H1 (cell line): ENCODE measurements around the gene SKIC3. TPM values are rescaled to one million over a fixed set of nuclear protein-coding genes. Genes with fewer than 3 reads are reported as not detected.

Source experiments
- EZH2 ChIP-seq: fragments of 200-600 bp; sonication (generic); IDR thresholded peaks from 2 replicates; pipeline ENCODE4 v1.7.1; 2012; ENCODE audit warnings: low read depth, mild to moderate bottlenecking, moderate library complexity, low read length, inconsistent platforms; ENCODE audit not compliant: severe bottlenecking
- NRF1 ChIP-seq: IDR thresholded peaks from 2 replicates; pipeline ENCODE4 v1.6.1; 2011; ENCODE audit warnings: mild to moderate bottlenecking, low read depth, low read length, improper control_type of control experiment
- polyA plus RNA-seq, 7 experiments: library from polyadenylated mRNA; depleted of rRNA in 3 of 7; stranded (reverse) in 5 of 7; unstranded in 2 of 7; fragments of >200 nt in 5 of 7; fragments of 200-250 nt in 2 of 7; gene quantifications; 1 replicate in 5 of 7; 2 replicates in 1 of 7; 4 replicates in 1 of 7; pipeline versions ENCODE4 v1.2.1 to v1.2.3, GENCODE V29; 2011 to 2013; ENCODE audit warnings: missing spikeins in 2 of 7, mixed read lengths in 2 of 7
- total RNA-seq: library from RNA; stranded (reverse); fragmentation: NEBNext Ultra II Directional; extraction: Animal tissue kit (Norgen Biotek cat#: 25700); gene quantifications from 2 replicates; pipeline ENCODE4 v1.2.1, GENCODE V29; 2021
- TF ChIP-seq, protein P1 (sequence below): IDR thresholded peaks from 2 replicates; pipeline ENCODE4 v1.6.1; 2012; ENCODE audit warnings: low read length, inconsistent platforms
- TF ChIP-seq, protein P2 (sequence below): fragments of 300-600 bp; sonication (generic); IDR thresholded peaks from 2 replicates; pipeline ENCODE4 v1.7.1; 2012; ENCODE audit warnings: low read length, moderate library complexity, mild to moderate bottlenecking, inconsistent platforms; ENCODE audit not compliant: insufficient replicate concordance

The SKIC3 gene
- total and polyA plus RNA-seq, 2 of the 8 experiments (the other 6 are each of a cell fraction or from before 2014, with no cell fraction given) = 13.7 to 53.7 TPM

DNA sequence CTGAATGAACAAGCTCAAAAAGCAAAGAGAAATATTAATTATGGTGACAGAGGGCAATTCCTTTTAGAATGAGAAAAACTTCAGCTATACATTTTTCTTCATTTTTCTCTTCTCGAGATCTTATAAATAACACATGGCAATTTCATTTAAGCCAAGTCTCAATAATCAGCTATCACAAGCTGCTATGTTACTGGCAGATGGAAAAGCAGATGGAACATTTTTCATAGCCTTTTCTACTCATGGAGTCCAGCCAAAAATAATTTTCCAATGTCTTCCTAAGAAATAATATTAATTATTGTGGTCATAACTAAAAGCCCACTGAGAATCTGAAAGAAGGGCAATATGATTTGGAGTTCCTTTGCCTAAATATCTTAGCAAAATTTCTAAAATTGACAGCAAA, 35.6 kb downstream of the SKIC3 start (continued):
- TF ChIP-seq NRF1 = no peak
- TF ChIP-seq EZH2 = no peak
- TF ChIP-seq, protein P1, sequence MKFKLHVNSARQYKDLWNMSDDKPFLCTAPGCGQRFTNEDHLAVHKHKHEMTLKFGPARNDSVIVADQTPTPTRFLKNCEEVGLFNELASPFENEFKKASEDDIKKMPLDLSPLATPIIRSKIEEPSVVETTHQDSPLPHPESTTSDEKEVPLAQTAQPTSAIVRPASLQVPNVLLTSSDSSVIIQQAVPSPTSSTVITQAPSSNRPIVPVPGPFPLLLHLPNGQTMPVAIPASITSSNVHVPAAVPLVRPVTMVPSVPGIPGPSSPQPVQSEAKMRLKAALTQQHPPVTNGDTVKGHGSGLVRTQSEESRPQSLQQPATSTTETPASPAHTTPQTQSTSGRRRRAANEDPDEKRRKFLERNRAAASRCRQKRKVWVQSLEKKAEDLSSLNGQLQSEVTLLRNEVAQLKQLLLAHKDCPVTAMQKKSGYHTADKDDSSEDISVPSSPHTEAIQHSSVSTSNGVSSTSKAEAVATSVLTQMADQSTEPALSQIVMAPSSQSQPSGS = no peak
- TF ChIP-seq, protein P2, sequence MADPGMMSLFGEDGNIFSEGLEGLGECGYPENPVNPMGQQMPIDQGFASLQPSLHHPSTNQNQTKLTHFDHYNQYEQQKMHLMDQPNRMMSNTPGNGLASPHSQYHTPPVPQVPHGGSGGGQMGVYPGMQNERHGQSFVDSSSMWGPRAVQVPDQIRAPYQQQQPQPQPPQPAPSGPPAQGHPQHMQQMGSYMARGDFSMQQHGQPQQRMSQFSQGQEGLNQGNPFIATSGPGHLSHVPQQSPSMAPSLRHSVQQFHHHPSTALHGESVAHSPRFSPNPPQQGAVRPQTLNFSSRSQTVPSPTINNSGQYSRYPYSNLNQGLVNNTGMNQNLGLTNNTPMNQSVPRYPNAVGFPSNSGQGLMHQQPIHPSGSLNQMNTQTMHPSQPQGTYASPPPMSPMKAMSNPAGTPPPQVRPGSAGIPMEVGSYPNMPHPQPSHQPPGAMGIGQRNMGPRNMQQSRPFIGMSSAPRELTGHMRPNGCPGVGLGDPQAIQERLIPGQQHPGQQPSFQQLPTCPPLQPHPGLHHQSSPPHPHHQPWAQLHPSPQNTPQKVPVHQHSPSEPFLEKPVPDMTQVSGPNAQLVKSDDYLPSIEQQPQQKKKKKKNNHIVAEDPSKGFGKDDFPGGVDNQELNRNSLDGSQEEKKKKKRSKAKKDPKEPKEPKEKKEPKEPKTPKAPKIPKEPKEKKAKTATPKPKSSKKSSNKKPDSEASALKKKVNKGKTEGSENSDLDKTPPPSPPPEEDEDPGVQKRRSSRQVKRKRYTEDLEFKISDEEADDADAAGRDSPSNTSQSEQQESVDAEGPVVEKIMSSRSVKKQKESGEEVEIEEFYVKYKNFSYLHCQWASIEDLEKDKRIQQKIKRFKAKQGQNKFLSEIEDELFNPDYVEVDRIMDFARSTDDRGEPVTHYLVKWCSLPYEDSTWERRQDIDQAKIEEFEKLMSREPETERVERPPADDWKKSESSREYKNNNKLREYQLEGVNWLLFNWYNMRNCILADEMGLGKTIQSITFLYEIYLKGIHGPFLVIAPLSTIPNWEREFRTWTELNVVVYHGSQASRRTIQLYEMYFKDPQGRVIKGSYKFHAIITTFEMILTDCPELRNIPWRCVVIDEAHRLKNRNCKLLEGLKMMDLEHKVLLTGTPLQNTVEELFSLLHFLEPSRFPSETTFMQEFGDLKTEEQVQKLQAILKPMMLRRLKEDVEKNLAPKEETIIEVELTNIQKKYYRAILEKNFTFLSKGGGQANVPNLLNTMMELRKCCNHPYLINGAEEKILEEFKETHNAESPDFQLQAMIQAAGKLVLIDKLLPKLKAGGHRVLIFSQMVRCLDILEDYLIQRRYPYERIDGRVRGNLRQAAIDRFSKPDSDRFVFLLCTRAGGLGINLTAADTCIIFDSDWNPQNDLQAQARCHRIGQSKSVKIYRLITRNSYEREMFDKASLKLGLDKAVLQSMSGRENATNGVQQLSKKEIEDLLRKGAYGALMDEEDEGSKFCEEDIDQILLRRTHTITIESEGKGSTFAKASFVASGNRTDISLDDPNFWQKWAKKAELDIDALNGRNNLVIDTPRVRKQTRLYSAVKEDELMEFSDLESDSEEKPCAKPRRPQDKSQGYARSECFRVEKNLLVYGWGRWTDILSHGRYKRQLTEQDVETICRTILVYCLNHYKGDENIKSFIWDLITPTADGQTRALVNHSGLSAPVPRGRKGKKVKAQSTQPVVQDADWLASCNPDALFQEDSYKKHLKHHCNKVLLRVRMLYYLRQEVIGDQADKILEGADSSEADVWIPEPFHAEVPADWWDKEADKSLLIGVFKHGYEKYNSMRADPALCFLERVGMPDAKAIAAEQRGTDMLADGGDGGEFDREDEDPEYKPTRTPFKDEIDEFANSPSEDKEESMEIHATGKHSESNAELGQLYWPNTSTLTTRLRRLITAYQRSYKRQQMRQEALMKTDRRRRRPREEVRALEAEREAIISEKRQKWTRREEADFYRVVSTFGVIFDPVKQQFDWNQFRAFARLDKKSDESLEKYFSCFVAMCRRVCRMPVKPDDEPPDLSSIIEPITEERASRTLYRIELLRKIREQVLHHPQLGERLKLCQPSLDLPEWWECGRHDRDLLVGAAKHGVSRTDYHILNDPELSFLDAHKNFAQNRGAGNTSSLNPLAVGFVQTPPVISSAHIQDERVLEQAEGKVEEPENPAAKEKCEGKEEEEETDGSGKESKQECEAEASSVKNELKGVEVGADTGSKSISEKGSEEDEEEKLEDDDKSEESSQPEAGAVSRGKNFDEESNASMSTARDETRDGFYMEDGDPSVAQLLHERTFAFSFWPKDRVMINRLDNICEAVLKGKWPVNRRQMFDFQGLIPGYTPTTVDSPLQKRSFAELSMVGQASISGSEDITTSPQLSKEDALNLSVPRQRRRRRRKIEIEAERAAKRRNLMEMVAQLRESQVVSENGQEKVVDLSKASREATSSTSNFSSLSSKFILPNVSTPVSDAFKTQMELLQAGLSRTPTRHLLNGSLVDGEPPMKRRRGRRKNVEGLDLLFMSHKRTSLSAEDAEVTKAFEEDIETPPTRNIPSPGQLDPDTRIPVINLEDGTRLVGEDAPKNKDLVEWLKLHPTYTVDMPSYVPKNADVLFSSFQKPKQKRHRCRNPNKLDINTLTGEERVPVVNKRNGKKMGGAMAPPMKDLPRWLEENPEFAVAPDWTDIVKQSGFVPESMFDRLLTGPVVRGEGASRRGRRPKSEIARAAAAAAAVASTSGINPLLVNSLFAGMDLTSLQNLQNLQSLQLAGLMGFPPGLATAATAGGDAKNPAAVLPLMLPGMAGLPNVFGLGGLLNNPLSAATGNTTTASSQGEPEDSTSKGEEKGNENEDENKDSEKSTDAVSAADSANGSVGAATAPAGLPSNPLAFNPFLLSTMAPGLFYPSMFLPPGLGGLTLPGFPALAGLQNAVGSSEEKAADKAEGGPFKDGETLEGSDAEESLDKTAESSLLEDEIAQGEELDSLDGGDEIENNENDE = no peak
